DMS153 treated with DMSO at 0.1 percent for 48 hours (cell line): ENCODE measurements around the gene RAB1A.

ENCODE experiments used
- DNase-seq: peaks from one replicate; lab custom pipeline; 2025; ENCODE audit not compliant: unreplicated experiment; lab: John Stamatoyannopoulos, UW

The RAB1A gene

GRCh38 chr2:65039640-65040039 lies 90.3 kb downstream of the RAB1A start:
- DNase-seq: no peak

- no peak for DNase-seq
Observed at GRCh38 chr2:65037178-65037577, 92.7 kb downstream of the RAB1A start.
